Adrenal gland (tissue), 12 donors: ENCODE measurements around the gene GPR82. TPM values are rescaled to one million over a fixed set of nuclear protein-coding genes. Genes with fewer than 3 reads are reported as not detected.
"Not testable (repeated sequence)": the region's sequence is repeated elsewhere in the genome, so short reads cannot be mapped to it uniquely, and the experiment has no call there.

ENCODE experiments used
- DNase-seq, 7 donors: peaks; one replicate each; pipeline ENCODE4 v3.0.0-alpha.2; 2019 to 2020
- H3K27ac ChIP-seq, 5 donors: fragments of 200-600 bp; sonication (generic) in 4 of 5; 1 replicate in 3 of 5; 2 replicates in 2 of 5; pipeline versions ENCODE4 v1.5.1 to v1.8.0; 2016 to 2020; ENCODE audit warnings: mild to moderate bottlenecking in 1 of 5
- H3K27me3 ChIP-seq: fragments of 200-600 bp; 2 replicates; pipeline ENCODE4 v1.8.0; 2021
- H3K36me3 ChIP-seq, 2 donors: fragments of 200-600 bp; replicated peaks in 1 of 2; 1 replicate in 1 of 2; 2 replicates in 1 of 2; pipeline versions ENCODE4 v1.5.1 to v1.8.0; 2018 to 2022
- H3K4me1 ChIP-seq, 2 donors: fragments of 200-600 bp; replicated peaks in 1 of 2; 1 replicate in 1 of 2; 2 replicates in 1 of 2; pipeline versions ENCODE4 v1.5.1 to v1.8.0; 2018 to 2021
- H3K4me3 ChIP-seq, 4 donors: fragments of 200-600 bp; sonication (generic) in 3 of 4; one replicate each; pipeline ENCODE4 v1.5.1; 2016 to 2018
- H3K9me3 ChIP-seq, 3 donors: fragments of 200-600 bp; sonication (generic) in 1 of 3; replicated peaks in 1 of 3; 1 replicate in 2 of 3; 2 replicates in 1 of 3; pipeline versions ENCODE4 v1.5.1 to v1.8.0; 2016 to 2021
- CTCF ChIP-seq, 6 experiments: fragments of 450-650 bp in 4 of 6; fragments of 200-600 bp in 2 of 6; sonication (generic) in 1 of 6; IDR thresholded peaks; 1 replicate in 5 of 6; 2 replicates in 1 of 6; pipeline versions ENCODE4 v1.5.1 to v1.8.0; 2016 to 2021; ENCODE audit warnings: antibody characterized with exemption in 6 of 6, mild to moderate bottlenecking in 2 of 6, moderate library complexity in 1 of 6
- POLR2A ChIP-seq, 2 donors: fragments of 450-650 bp; IDR thresholded peaks; one replicate each; pipeline ENCODE4 v1.6.1; 2017; ENCODE audit warnings: antibody characterized with exemption in 2 of 2, mild to moderate bottlenecking in 2 of 2, moderate library complexity in 1 of 2
- WGBS, 4 donors: extraction: QIAGEN DNeasy Blood & Tissue Kit in 2 of 4; methylation state at CpG; one replicate each; pipeline versions ENCODE4 v1.1.5 to v1.1.7; 2013 to 2017; 5-methylcytosine and 5-hydroxymethylcytosine counted together
- intact Hi-C, 2 donors: fragments of 100-400 bp; cut with DNase I; formaldehyde crosslinking; loops; one replicate each; pipeline versions ENCODE4 v1.14.1 to v1.15.0; 2022 to 2023
- polyA plus RNA-seq, 3 donors: library from polyadenylated mRNA; stranded (reverse); fragments of 200-250 nt in 2 of 3; fragments of 350-450 nt in 1 of 3; fragmentation: Illumina TruSeq in 1 of 3; extraction: RNeasy Lipid Tissue Mini Kit (QIAGEN cat#74804) in 1 of 3; gene quantifications; one replicate each; pipeline ENCODE4 v1.2.3, GENCODE V29; 2013 to 2014
- total RNA-seq, 9 donors: library from RNA; depleted of rRNA in 4 of 9; stranded (reverse); fragments of >200 nt in 4 of 9; fragments of 120-200 nt in 1 of 9; fragmentation: NEBNext Ultra II Directional in 1 of 9; extraction: Animal tissue kit (Norgen Biotek cat#: 25700) in 1 of 9; gene quantifications; one replicate each; pipeline versions ENCODE4 v1.1.0 to v1.2.4, GENCODE V29; 2013 to 2023
- donor health status: healthy with polysubstance abuse.
- donor health status: Bipolar disorder and iron deficiency.
- donor health status: DM: yes; HTN: yes; CAD: no.
- donor health status: DM: no; HTN: no; CAD: no.
- donor health status: DM: no; HTN: no; CAD: no.
- donor health status: DM: yes; HTN: yes; CAD: no.

Gene GPR82
- total and polyA plus RNA-seq, 12 donors: 0.16 to 3.4 (median 0.74) TPM; not detected in 1

GRCh38 chrX:41711021-41711667 is 12.8 kb upstream of the GPR82 start:
- TF ChIP-seq POLR2A (IDR thresholded peaks at IDR 0.05): no peak
- Histone ChIP-seq H3K27ac (no peak overlapping the region), H3K36me3 (no peaks in the 10 kb centered on the region), H3K4me1 (no peaks in the 10 kb centered on the region), H3K27me3 (no peaks in the 10 kb centered on the region), H3K9me3 (no peaks in the 10 kb centered on the region), H3K4me3 (no peak overlapping the region)
- 77 to 94% (median 89%) methylated on average over 4 to 5 of the region's 5 CpGs for WGBS, 4 donors
- intact Hi-C loops: no loop called here
- no peak for DNase-seq

GRCh38 chrX:41716222-41716621 is 7.8 kb upstream of the GPR82 start:
- 90 to 95% (median 93%) methylated on average over 5 of the region's 5 CpGs for WGBS, 4 donors

GRCh38 chrX:41716767-41717473 is 7.1 kb upstream of the GPR82 start:
- Histone ChIP-seq H3K27me3 (no peaks in the 10 kb centered on the region), H3K4me3 (no peak overlapping the region), H3K36me3 (no peaks in the 10 kb centered on the region), H3K27ac (no peak overlapping the region), H3K9me3 (no peaks in the 10 kb centered on the region), H3K4me1 (no peaks in the 10 kb centered on the region)
- TF ChIP-seq CTCF (IDR thresholded peaks at IDR 0.05): no peak
- intact Hi-C loops: no loop called here
- no peak for DNase-seq
- WGBS, 4 donors: 88 to 99% (median 91%) methylated on average over 12 of the region's 12 CpGs

More at GRCh38 chrX:41716222-41716621, 7.8 kb upstream of the GPR82 start:
- Histone ChIP-seq H3K9me3 (no peaks in the 10 kb centered on the region), H3K27ac (no peak overlapping the region), H3K4me3 (no peak overlapping the region), H3K36me3 (no peaks in the 10 kb centered on the region), H3K27me3 (no peaks in the 10 kb centered on the region), H3K4me1 (no peaks in the 10 kb centered on the region)
- intact Hi-C loops: no loop called here
- no peak for TF ChIP-seq POLR2A (IDR thresholded peaks at IDR 0.05)
- no peak for TF ChIP-seq CTCF (IDR thresholded peaks at IDR 0.05)
- no peak for DNase-seq

GRCh38 chrX:41718481-41719235 is 5.3 kb upstream of the GPR82 start:
- WGBS, 4 donors: 72 to 91% (median 80%) methylated on average over 4 of the region's 4 CpGs
- no peak for DNase-seq
- no peak overlapping the region for H3K27ac ChIP-seq
- peaks cover 3% of the 10 kb centered on the region for H3K27me3 ChIP-seq
- H3K9me3 ChIP-seq: no peaks in the 10 kb centered on the region
- H3K36me3 ChIP-seq: no peaks in the 10 kb centered on the region
- H3K4me3 ChIP-seq: no peak overlapping the region
- TF ChIP-seq CTCF (IDR thresholded peaks at IDR 0.05) (no peak), POLR2A (IDR thresholded peaks at IDR 0.05) (no peak)
- no peaks in the 10 kb centered on the region for H3K4me1 ChIP-seq
- intact Hi-C loops: no loop called here

GRCh38 chrX:41719610-41720009 is 4.4 kb upstream of the GPR82 start:
- H3K4me1 ChIP-seq, intact Hi-C loops, H3K36me3 ChIP-seq, H3K27ac ChIP-seq, H3K9me3 ChIP-seq, H3K27me3 ChIP-seq, H3K4me3 ChIP-seq: not testable (repeated sequence)
- peak in 1 of 7 donors; percentile 21 for DNase-seq
- 80 to 89% (median 82%) methylated on average over 6 of the region's 6 CpGs for WGBS, 4 donors
